ENCODE measurements around the gene FBXO3. TPM values are rescaled to one million over a fixed set of nuclear protein-coding genes. Genes with fewer than 3 reads are reported as not detected.

The FBXO3 gene
- total RNA-seq, 2 experiments from 2014 or later = 15.1 to 16.8 TPM

- peaks cover 34% of the 10 kb centered on the region for H3K27me3 Mint-ChIP-seq (ENCODE audit: low read depth)
- peaks cover 5% of the 10 kb centered on the region for H3K4me1 Mint-ChIP-seq (ENCODE audit: low read depth)
- H3K4me3 Mint-ChIP-seq = no peak overlapping the region
- no peaks in the 10 kb centered on the region for H3K36me3 Mint-ChIP-seq (ENCODE audit: low read depth)
- CTCF ChIA-PET = interaction anchor here (0.8 kb wide), 1 partner anchor 22 kb away, joined by 3 read pairs; no protein-coding TSS in a partner anchor
- POLR2A ChIA-PET = interaction anchor here (0.7 kb wide), 1 partner anchor 185 kb away, joined by 3 read pairs; no protein-coding TSS in a partner anchor
- H3K9me3 Mint-ChIP-seq (ENCODE audit: insufficient read depth) = no peaks in the 10 kb centered on the region
- ATAC-seq = no peak
- no peak for DNase-seq
- H3K27ac Mint-ChIP-seq = no peak overlapping the region
Observed at GRCh38 chr11:33785609-33786008, 11.3 kb upstream of the FBXO3 start.

GRCh38 chr11:33779849-33780528, 5.7 kb upstream of the FBXO3 start:
- no peaks in the 10 kb centered on the region for H3K36me3 Mint-ChIP-seq (ENCODE audit: low read depth)
- CTCF ChIA-PET = interaction anchor here (0.7 kb wide), 1 partner anchor 307 kb away, joined by 3 read pairs; no protein-coding TSS in a partner anchor

GRCh38 chr11:33778675-33779074, 4.4 kb upstream of the FBXO3 start:
- CTCF ChIA-PET = no interaction called here

More at GRCh38 chr11:33779849-33780528, 5.7 kb upstream of the FBXO3 start:
- ATAC-seq = no peak
- no peak overlapping the region for H3K4me3 Mint-ChIP-seq
- H3K27me3 Mint-ChIP-seq (ENCODE audit: low read depth) = peaks cover 46% of the 10 kb centered on the region
- peaks cover 5% of the 10 kb centered on the region for H3K4me1 Mint-ChIP-seq (ENCODE audit: low read depth)
- no peaks in the 10 kb centered on the region for H3K9me3 Mint-ChIP-seq (ENCODE audit: insufficient read depth)
- no peak for DNase-seq
- H3K27ac Mint-ChIP-seq = no peak overlapping the region
- POLR2A ChIA-PET = no interaction called here

GRCh38 chr11:33777906-33778305, 3.6 kb upstream of the FBXO3 start:
- Mint-ChIP-seq H3K27ac (no peak overlapping the region), H3K36me3 (ENCODE audit: low read depth) (no peaks in the 10 kb centered on the region), H3K9me3 (ENCODE audit: insufficient read depth) (no peaks in the 10 kb centered on the region), H3K4me1 (ENCODE audit: low read depth) (peaks cover 15% of the 10 kb centered on the region), H3K27me3 (ENCODE audit: low read depth) (peaks cover 45% of the 10 kb centered on the region), H3K4me3 (no peak overlapping the region)
- DNase-seq (no peak), ATAC-seq (no peak)
- ChIA-PET CTCF (no interaction called here), POLR2A (no interaction called here)

More at GRCh38 chr11:33778675-33779074, 4.4 kb upstream of the FBXO3 start:
- DNase-seq (no peak), ATAC-seq (no peak)
- Mint-ChIP-seq H3K27me3 (ENCODE audit: low read depth) (peaks cover 46% of the 10 kb centered on the region), H3K4me1 (ENCODE audit: low read depth) (peaks cover 9% of the 10 kb centered on the region), H3K27ac (no peak overlapping the region), H3K9me3 (ENCODE audit: insufficient read depth) (no peaks in the 10 kb centered on the region), H3K36me3 (ENCODE audit: low read depth) (no peaks in the 10 kb centered on the region), H3K4me3 (no peak overlapping the region)
- POLR2A ChIA-PET = no interaction called here

DNA sequence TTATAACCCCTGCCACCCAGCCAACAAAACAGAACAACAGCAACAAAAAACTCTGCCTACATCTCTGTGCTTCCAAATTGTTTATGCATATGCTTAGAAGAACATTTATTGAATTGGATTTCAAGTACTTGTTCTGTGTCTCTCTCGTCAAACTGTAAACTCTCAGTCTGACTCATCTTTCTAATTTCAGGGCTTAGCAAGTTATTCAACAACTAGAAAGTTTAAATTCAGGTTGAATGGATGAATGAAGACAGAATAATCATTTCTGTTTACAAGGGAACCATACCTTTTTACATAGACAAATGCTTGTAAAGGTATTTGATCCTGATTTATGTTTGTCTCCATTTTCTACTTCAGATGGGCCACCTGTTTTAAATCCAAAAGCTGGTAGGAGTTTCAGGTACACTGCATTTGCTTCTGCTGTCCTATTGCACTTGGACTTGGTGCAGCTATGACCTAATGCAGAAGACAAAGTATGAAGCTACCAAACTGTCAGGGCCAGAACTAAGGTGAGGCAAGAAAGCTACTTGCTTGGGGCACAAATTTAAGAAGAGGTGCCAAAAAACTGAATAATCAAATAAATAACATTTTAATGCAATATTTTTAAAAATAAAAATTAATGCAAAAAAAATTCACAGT, 1.6 kb upstream of the FBXO3 start:
- H3K4me1 Mint-ChIP-seq (ENCODE audit: low read depth) = peaks cover 23% of the 10 kb centered on the region
- peaks cover 35% of the 10 kb centered on the region for H3K27me3 Mint-ChIP-seq (ENCODE audit: low read depth)
- POLR2A ChIA-PET = no interaction called here
- no peak overlapping the region for H3K27ac Mint-ChIP-seq
- ATAC-seq (no peak), DNase-seq (no peak)
- no peak overlapping the region for H3K4me3 Mint-ChIP-seq
- CTCF ChIA-PET = interaction anchor here (1.5 kb wide), 1 partner anchor 33 kb away, joined by 3 read pairs; no protein-coding TSS in a partner anchor
- no peaks in the 10 kb centered on the region for H3K36me3 Mint-ChIP-seq (ENCODE audit: low read depth)
- H3K9me3 Mint-ChIP-seq (ENCODE audit: insufficient read depth) = no peaks in the 10 kb centered on the region

DNA sequence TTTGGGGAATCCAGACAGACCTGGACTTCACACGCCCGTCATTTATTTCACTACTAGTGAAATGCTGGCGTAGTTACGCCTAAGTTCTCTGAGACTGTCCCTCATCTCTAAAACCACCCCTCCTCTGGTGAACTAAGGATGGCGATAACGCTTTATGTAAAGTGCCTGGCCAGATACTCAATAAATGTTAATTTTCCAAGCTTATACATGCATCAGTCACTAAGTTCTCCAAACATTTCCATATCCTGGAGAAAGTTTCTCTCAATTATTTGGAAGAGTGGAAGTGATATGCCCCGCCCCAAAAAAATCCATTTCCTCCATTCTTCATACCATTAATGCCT, 1.1 kb upstream of the FBXO3 start:
- peaks cover 35% of the 10 kb centered on the region for H3K27me3 Mint-ChIP-seq (ENCODE audit: low read depth)
- H3K4me1 Mint-ChIP-seq (ENCODE audit: low read depth) = peaks cover 23% of the 10 kb centered on the region
- POLR2A ChIA-PET = interaction anchor here (1.0 kb wide), 1 partner anchor 276 kb away, joined by 3 read pairs; the partner anchor contains the start of gene CAPRIN1

DNA sequence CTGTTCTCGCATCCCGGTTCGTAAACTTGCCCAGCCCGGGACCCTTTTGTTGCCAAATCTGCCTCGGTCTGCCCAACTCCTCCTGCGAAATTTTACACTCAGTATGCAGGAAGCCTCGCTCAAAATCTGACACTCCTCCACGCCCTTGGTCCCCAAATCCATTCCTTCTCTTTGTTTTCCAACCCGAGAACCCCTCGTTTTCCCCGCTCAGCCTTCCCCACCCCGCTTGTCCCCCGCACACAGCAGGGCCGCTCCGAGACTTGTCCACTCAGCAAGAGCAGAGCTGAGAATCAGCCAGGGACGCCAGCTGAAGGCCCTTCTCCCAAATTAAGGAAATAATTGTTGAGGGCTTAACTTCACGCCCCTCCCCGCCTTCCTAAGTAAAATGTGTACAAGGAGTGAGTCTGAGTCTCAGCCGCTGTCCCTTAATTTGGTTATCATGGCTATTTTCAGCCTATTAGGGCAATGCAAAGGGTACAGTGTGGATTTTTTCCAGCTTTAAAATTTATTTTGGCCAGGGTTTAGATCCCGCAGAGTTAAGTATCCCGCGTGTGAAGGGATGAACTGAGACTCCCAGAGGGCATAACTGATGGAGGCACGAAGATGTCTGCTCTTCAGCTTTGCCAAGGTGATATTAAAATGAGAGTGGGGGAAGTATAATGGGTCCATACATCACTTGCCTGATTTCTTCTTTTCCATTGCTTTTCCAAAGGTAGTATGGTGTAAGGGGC, 581 bp upstream of the FBXO3 start:
- POLR2A ChIA-PET = interaction anchor here (0.7 to 1.0 kb wide), 2 partner anchors 276 to 760 kb away, joined by 3 read pairs; partner anchors contain the start of gene CAPRIN1
- ATAC-seq = peak; percentile 10

More for the DNA sequence above, 1.1 kb upstream of the FBXO3 start:
- ATAC-seq (no peak), DNase-seq (no peak)
- Mint-ChIP-seq H3K36me3 (ENCODE audit: low read depth) (peaks cover under 1% of the 10 kb centered on the region), H3K9me3 (ENCODE audit: insufficient read depth) (no peaks in the 10 kb centered on the region), H3K4me3 (peak overlapping the region; percentile 85), H3K27ac (no peak overlapping the region)
- CTCF ChIA-PET = no interaction called here

GRCh38 chr11:33773404-33773986, 825 bp downstream of the FBXO3 start:
- Mint-ChIP-seq H3K27ac (peak overlapping the region; percentile 87), H3K4me3 (peak overlapping the region; percentile 91), H3K4me1 (ENCODE audit: low read depth) (peaks cover 23% of the 10 kb centered on the region), H3K27me3 (ENCODE audit: low read depth) (peaks cover 19% of the 10 kb centered on the region), H3K36me3 (ENCODE audit: low read depth) (peaks cover 11% of the 10 kb centered on the region), H3K9me3 (ENCODE audit: insufficient read depth) (no peaks in the 10 kb centered on the region)
- POLR2A ChIA-PET = interaction anchor here (0.6 kb wide), 1 partner anchor 38 kb away, joined by 3 read pairs; no protein-coding TSS in a partner anchor
- peak; percentile 65 for DNase-seq
- peak; percentile 49 for ATAC-seq
- CTCF ChIA-PET = interaction anchor here (0.9 to 1.0 kb wide), 2 partner anchors 31 to 57 kb away, joined by 3 read pairs; no protein-coding TSS in a partner anchor

More for the DNA sequence above, 581 bp upstream of the FBXO3 start:
- no peak for DNase-seq
- peaks cover 23% of the 10 kb centered on the region for H3K4me1 Mint-ChIP-seq (ENCODE audit: low read depth)
- no peaks in the 10 kb centered on the region for H3K9me3 Mint-ChIP-seq (ENCODE audit: insufficient read depth)
- CTCF ChIA-PET = interaction anchor here (0.5 kb wide), 1 partner anchor 39 kb away, joined by 3 read pairs; the partner anchor contains the start of gene CD59
- H3K27me3 Mint-ChIP-seq (ENCODE audit: low read depth) = peaks cover 31% of the 10 kb centered on the region
- H3K36me3 Mint-ChIP-seq (ENCODE audit: low read depth) = peaks cover 5% of the 10 kb centered on the region
- H3K4me3 Mint-ChIP-seq = peak overlapping the region; percentile 85
- peak overlapping the region; percentile 32 for H3K27ac Mint-ChIP-seq

GRCh38 chr11:33772870-33773269, 1.4 kb downstream of the FBXO3 start:
- Mint-ChIP-seq H3K4me3 (peak overlapping the region; percentile 91), H3K27ac (no peak overlapping the region), H3K9me3 (ENCODE audit: insufficient read depth) (no peaks in the 10 kb centered on the region), H3K27me3 (ENCODE audit: low read depth) (peaks cover 15% of the 10 kb centered on the region), H3K36me3 (ENCODE audit: low read depth) (peaks cover 13% of the 10 kb centered on the region), H3K4me1 (ENCODE audit: low read depth) (peaks cover 23% of the 10 kb centered on the region)
- ChIA-PET CTCF (interaction anchor here (0.9 to 1.0 kb wide), 2 partner anchors 30 to 57 kb away, joined by 3 read pairs; no protein-coding TSS in a partner anchor), POLR2A (interaction anchor here (0.6 kb wide), 1 partner anchor 37 kb away, joined by 3 read pairs; no protein-coding TSS in a partner anchor)
- ATAC-seq = no peak
- DNase-seq = no peak

DNA sequence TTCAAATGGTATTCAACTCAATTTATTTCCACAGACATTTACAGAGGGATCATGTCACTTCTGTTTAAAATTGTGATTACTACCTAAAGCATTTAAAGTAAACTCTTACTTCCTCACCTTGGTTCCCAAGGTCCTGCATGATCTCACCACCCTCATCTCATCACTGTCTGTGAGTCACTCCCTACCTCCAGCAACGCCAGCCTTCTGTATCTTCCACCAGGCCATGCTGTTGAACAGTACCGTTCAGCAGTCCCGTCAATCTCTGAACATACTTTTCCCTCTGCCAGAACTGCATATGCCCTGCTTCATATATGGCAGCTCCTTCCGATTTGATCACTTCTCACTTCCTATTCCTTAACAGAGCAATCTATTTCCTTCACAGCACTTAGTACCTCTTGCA, 2.0 kb downstream of the FBXO3 start:
- H3K4me3 Mint-ChIP-seq = peak overlapping the region; percentile 23
- ATAC-seq = no peak
- peaks cover 14% of the 10 kb centered on the region for H3K27me3 Mint-ChIP-seq (ENCODE audit: low read depth)
- peaks cover 18% of the 10 kb centered on the region for H3K36me3 Mint-ChIP-seq (ENCODE audit: low read depth)
- H3K9me3 Mint-ChIP-seq (ENCODE audit: insufficient read depth) = no peaks in the 10 kb centered on the region
- no peak for DNase-seq
- no peak overlapping the region for H3K27ac Mint-ChIP-seq
- POLR2A ChIA-PET = no interaction called here
- H3K4me1 Mint-ChIP-seq (ENCODE audit: low read depth) = peaks cover 23% of the 10 kb centered on the region
- CTCF ChIA-PET = interaction anchor here (1.0 kb wide), 1 partner anchor 30 kb away, joined by 3 read pairs; no protein-coding TSS in a partner anchor

DNA sequence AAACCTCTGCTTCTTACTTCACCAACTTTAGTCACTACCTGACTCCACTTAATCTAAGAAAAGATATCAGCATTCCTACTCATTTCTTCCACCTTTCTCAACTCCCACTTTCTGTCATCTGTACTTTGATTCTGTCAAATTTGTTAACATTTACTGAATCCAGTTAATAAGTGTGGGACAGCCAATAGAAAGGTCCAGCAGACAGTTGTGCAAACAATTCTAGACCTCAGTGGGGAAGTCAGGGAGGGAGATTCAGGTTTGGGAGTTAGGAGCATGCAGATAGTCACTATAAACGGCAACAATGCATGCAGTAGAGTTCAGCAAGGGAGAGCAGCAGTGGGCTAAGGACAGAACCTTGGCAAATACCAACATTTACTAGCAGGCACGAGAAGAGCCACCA, 4.1 kb downstream of the FBXO3 start:
- Mint-ChIP-seq H3K27me3 (ENCODE audit: low read depth) (peaks cover 5% of the 10 kb centered on the region), H3K27ac (no peak overlapping the region), H3K36me3 (ENCODE audit: low read depth) (peaks cover 29% of the 10 kb centered on the region), H3K4me3 (no peak overlapping the region), H3K4me1 (ENCODE audit: low read depth) (peaks cover 21% of the 10 kb centered on the region), H3K9me3 (ENCODE audit: insufficient read depth) (no peaks in the 10 kb centered on the region)
- DNase-seq = no peak
- no peak for ATAC-seq
- ChIA-PET POLR2A (interaction anchor here (0.6 kb wide), 1 partner anchor 442 kb away, joined by 3 read pairs; no protein-coding TSS in a partner anchor), CTCF (interaction anchor here (1.5 kb wide), 1 partner anchor 9 kb away, joined by 4 read pairs; no protein-coding TSS in a partner anchor)
